GM19467 (cell line): ENCODE data around the gene ZNF627.
"Not testable (repeated sequence)": the region's sequence is repeated elsewhere in the genome, so short reads cannot be mapped to it uniquely, and the experiment has no call there.

Experiments
- ATAC-seq: cut with Tn5 transposase; IDR thresholded peaks from one replicate; pipeline ENCODE4 v1.9.1; 2021; ENCODE audit warnings: mild to moderate bottlenecking, moderate library complexity; ENCODE audit not compliant: unreplicated experiment

Gene ZNF627

GRCh38 chr19:11597202-11598102 is at the start of gene ZNF627:
TSS of gene ZNF627 (plus strand) at chr19:11597483. CDS start at chr19:11597628, 145 bp downstream.
- peak; percentile 95 for ATAC-seq

- no peak for ATAC-seq
Measured at GRCh38 chr19:11547929-11548700, 49.2 kb upstream of the ZNF627 start.

GRCh38 chr19:11549386-11549953 is 47.8 kb upstream of the ZNF627 start:
- no peak for ATAC-seq

GRCh38 chr19:11550265-11550664 is 47.0 kb upstream of the ZNF627 start:
- no peak for ATAC-seq

- no peak for ATAC-seq
Measured at GRCh38 chr19:11551603-11552235, 45.6 kb upstream of the ZNF627 start.

GRCh38 chr19:11552666-11553372 is 44.5 kb upstream of the ZNF627 start:
- ATAC-seq, result no peak

GRCh38 chr19:11554160-11554559 is 43.1 kb upstream of the ZNF627 start:
- ATAC-seq, result no peak

GRCh38 chr19:11555246-11555645 is 42.0 kb upstream of the ZNF627 start:
- ATAC-seq, result no peak

- ATAC-seq, result no peak
Measured at GRCh38 chr19:11556634-11557420, 40.5 kb upstream of the ZNF627 start.

GRCh38 chr19:11558881-11559828 is 38.1 kb upstream of the ZNF627 start, which contains the start of gene ELOF1:
TSS of gene ELOF1 (minus strand) at chr19:11559230. CDS start at chr19:11554347, 4,883 bp downstream.
- ATAC-seq, result peak; percentile 72

GRCh38 chr19:11560404-11561051 is 36.8 kb upstream of the ZNF627 start:
- ATAC-seq, result peak; percentile 36

- ATAC-seq, result no peak
Measured at GRCh38 chr19:11563532-11563931, 33.8 kb upstream of the ZNF627 start.

- not testable (repeated sequence) for ATAC-seq
Measured at GRCh38 chr19:11564082-11564807, 33.0 kb upstream of the ZNF627 start.

GRCh38 chr19:11565649-11565980 is 31.7 kb upstream of the ZNF627 start:
- not testable (repeated sequence) for ATAC-seq

- ATAC-seq, result no peak
Measured at GRCh38 chr19:11566164-11566563, 31.1 kb upstream of the ZNF627 start.

- no peak for ATAC-seq
Measured at GRCh38 chr19:11570039-11570462, 27.2 kb upstream of the ZNF627 start.

GRCh38 chr19:11573354-11573753 is 23.9 kb upstream of the ZNF627 start:
- not testable (repeated sequence) for ATAC-seq
